Uterus (tissue), 2 donors: Measurements from ENCODE around the gene PLXNA2.

Source experiments
- POLR2A ChIP-seq, 2 donors: fragments of 450-650 bp; IDR thresholded peaks; one replicate each; pipeline ENCODE4 v1.6.1; 2016; ENCODE audit warnings: antibody characterized with exemption in 2 of 2, mild to moderate bottlenecking in 1 of 2, moderate library complexity in 1 of 2
- TF ChIP-seq, protein P1 (sequence below), 4 experiments: fragments of 200-600 bp in 2 of 4; fragments of 450-650 bp in 2 of 4; sonication (generic) in 2 of 4; IDR thresholded peaks; one replicate each; pipeline ENCODE4 v1.5.1; 2016 to 2019; ENCODE audit warnings: antibody characterized with exemption in 4 of 4, mild to moderate bottlenecking in 2 of 4, moderate library complexity in 1 of 4

GRCh38 chr1:208047975-208048374, 196.2 kb downstream of the PLXNA2 start:
- TF ChIP-seq, protein P1, sequence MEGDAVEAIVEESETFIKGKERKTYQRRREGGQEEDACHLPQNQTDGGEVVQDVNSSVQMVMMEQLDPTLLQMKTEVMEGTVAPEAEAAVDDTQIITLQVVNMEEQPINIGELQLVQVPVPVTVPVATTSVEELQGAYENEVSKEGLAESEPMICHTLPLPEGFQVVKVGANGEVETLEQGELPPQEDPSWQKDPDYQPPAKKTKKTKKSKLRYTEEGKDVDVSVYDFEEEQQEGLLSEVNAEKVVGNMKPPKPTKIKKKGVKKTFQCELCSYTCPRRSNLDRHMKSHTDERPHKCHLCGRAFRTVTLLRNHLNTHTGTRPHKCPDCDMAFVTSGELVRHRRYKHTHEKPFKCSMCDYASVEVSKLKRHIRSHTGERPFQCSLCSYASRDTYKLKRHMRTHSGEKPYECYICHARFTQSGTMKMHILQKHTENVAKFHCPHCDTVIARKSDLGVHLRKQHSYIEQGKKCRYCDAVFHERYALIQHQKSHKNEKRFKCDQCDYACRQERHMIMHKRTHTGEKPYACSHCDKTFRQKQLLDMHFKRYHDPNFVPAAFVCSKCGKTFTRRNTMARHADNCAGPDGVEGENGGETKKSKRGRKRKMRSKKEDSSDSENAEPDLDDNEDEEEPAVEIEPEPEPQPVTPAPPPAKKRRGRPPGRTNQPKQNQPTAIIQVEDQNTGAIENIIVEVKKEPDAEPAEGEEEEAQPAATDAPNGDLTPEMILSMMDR (IDR thresholded peaks at IDR 0.05) = no peak
- TF ChIP-seq POLR2A (IDR thresholded peaks at IDR 0.05) = no peak
